Gastrocnemius medialis (tissue), 4 donors: ENCODE data around the gene MRGPRD. TPM values are rescaled to one million over a fixed set of nuclear protein-coding genes. Genes with fewer than 3 reads are reported as not detected.

ENCODE experiments used
- ATAC-seq, 2 donors: fragments of 150-250 bp; one replicate each; pipeline ENCODE4 v1.9.1; 2016
- DNase-seq, 2 donors: peaks; one replicate each; pipeline ENCODE4 v3.0.0-alpha.2; 2019
- H3K27ac ChIP-seq, 4 donors: fragments of 200-600 bp; sonication (generic); 1 replicate in 1 of 4; 2 replicates in 3 of 4; pipeline ENCODE4 v1.5.1; 2016 to 2018; ENCODE audit warnings: mild to moderate bottlenecking in 2 of 4, moderate library complexity in 1 of 4
- H3K27me3 ChIP-seq, 3 donors: fragments of 200-600 bp; sonication (generic) in 2 of 3; 1 replicate in 1 of 3; 2 replicates in 2 of 3; pipeline versions ENCODE4 v1.5.1 to v1.6.0; 2016 to 2019; ENCODE audit warnings: mild to moderate bottlenecking in 1 of 3, moderate library complexity in 1 of 3
- H3K36me3 ChIP-seq, 2 donors: fragments of 200-600 bp; sonication (generic) in 1 of 2; one replicate each; pipeline ENCODE4 v1.5.1; 2017 to 2018
- H3K4me1 ChIP-seq, 2 donors: fragments of 200-600 bp; sonication (generic) in 1 of 2; one replicate each; pipeline ENCODE4 v1.5.1; 2016 to 2017; ENCODE audit warnings: mild to moderate bottlenecking in 2 of 2
- H3K4me3 ChIP-seq, 4 donors: fragments of 200-600 bp; sonication (generic) in 3 of 4; 1 replicate in 1 of 4; 2 replicates in 3 of 4; pipeline ENCODE4 v1.5.1; 2016 to 2019; ENCODE audit warnings: mild to moderate bottlenecking in 2 of 4
- H3K9me3 ChIP-seq, 3 donors: fragments of 200-600 bp; sonication (generic) in 2 of 3; 1 replicate in 1 of 3; 2 replicates in 2 of 3; pipeline ENCODE4 v1.5.1; 2016 to 2019
- POLR2A ChIP-seq, 2 donors: fragments of 450-650 bp; IDR thresholded peaks; one replicate each; pipeline ENCODE4 v1.6.1; 2017; ENCODE audit warnings: antibody characterized with exemption in 2 of 2, mild to moderate bottlenecking in 2 of 2, moderate library complexity in 2 of 2
- in situ Hi-C, 4 donors: fragments of 200-750 bp; cut with MboI; loops; one replicate each; pipeline versions ENCODE4 v1.15.0 to v1.8.0; 2017; ENCODE audit warnings: low sequenced_read_pairs in 4 of 4
- intact Hi-C: fragments of 100-400 bp; cut with DNase I; formaldehyde crosslinking; loops from one replicate; pipeline ENCODE4 v1.15.1; 2023; ENCODE audit warnings: low total_unique reads
- total RNA-seq, 4 donors: library from RNA; depleted of rRNA; stranded (reverse); fragments of >200 nt; gene quantifications; one replicate each; pipeline versions ENCODE4 v1.1.0 to v1.2.3, GENCODE V29; 2016
- TF ChIP-seq, protein P1 (sequence below), 5 experiments: fragments of 450-650 bp in 3 of 5; fragments of 200-600 bp in 2 of 5; sonication (generic) in 2 of 5; IDR thresholded peaks in 4 of 5; conservative IDR thresholded peaks in 1 of 5; 1 replicate in 4 of 5; 2 replicates in 1 of 5; pipeline ENCODE4 v1.5.1; 2016 to 2019; ENCODE audit warnings: antibody characterized with exemption in 5 of 5, mild to moderate bottlenecking in 3 of 5, moderate library complexity in 3 of 5

MRGPRD gene
- total RNA-seq, 4 donors from 2014 or later = not detected

DNA sequence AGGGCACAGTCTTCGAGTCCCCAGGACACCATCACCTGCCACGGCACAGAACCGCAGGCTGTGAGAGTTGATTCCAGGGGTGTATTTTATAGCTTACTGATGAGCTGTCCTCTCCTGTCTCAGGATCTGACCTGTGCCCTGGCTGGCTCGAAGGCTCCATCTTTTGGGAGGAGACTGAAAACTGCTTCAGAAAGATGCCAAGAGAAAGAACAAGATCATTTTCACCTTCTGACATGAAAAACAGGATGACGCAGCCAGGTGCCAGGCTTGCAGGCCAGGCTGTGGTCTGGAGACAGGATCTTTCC lies 2.2 kb downstream of the MRGPRD start:
- H3K27me3 ChIP-seq = no peaks in the 10 kb centered on the region
- H3K27ac ChIP-seq = no peak overlapping the region
- in situ Hi-C loops (no loop called here), intact Hi-C loops (no loop called here)
- no peaks in the 10 kb centered on the region for H3K36me3 ChIP-seq
- H3K4me3 ChIP-seq = no peak overlapping the region
- ATAC-seq = no peak
- H3K9me3 ChIP-seq = no peaks in the 10 kb centered on the region
- no peak for DNase-seq
- TF ChIP-seq POLR2A (IDR thresholded peaks at IDR 0.05) = no peak
- TF ChIP-seq, protein P1, sequence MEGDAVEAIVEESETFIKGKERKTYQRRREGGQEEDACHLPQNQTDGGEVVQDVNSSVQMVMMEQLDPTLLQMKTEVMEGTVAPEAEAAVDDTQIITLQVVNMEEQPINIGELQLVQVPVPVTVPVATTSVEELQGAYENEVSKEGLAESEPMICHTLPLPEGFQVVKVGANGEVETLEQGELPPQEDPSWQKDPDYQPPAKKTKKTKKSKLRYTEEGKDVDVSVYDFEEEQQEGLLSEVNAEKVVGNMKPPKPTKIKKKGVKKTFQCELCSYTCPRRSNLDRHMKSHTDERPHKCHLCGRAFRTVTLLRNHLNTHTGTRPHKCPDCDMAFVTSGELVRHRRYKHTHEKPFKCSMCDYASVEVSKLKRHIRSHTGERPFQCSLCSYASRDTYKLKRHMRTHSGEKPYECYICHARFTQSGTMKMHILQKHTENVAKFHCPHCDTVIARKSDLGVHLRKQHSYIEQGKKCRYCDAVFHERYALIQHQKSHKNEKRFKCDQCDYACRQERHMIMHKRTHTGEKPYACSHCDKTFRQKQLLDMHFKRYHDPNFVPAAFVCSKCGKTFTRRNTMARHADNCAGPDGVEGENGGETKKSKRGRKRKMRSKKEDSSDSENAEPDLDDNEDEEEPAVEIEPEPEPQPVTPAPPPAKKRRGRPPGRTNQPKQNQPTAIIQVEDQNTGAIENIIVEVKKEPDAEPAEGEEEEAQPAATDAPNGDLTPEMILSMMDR (IDR thresholded peaks at IDR 0.05 in 4 of 5, conservative IDR thresholded peaks at IDR 0.05 in 1 of 5) = no peak
- H3K4me1 ChIP-seq = peaks cover 0 to 14% of the 10 kb centered on the region in 2 donors

DNA sequence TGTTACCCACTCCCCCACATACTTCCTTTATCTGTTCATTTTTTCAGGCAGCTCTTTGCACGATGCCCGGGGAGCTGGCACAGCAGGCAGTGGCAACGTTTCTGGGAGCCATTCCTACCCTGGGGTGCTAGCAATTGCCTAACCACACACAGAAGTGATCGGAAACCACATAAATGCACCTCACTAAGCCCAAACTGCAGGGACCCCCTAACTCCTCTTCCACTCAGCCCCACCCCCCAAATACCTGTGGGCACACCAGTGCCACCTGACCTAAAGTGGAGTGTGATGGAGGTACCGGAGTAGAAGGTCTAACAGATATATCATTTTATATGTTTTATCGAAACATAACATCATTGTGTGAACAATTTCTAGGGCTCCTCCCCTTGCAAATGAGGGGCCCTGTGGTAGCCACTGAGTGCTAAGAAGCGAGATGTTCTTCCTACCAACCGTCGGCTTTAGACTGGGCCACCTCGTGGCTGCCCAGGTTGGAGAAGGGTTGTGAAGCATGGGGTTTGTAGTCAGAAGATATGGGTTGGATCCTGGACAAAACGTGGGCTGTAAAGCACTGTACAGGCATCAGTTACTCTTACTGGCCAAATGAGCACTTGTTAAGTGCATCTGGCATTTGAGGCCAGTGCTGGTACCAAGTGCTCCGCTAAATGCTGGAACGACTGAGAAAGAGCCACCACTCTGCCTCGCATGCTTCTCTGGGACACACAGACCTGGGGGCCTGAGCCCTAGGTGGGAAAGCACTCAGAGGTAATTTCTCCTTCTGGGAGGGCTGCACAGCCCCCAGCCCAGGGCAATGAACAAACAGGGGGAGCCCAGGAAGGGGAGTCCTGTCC lies 2.8 kb downstream of the MRGPRD start:
- Histone ChIP-seq H3K4me3 (no peak overlapping the region), H3K4me1 (peaks cover 0 to 14% of the 10 kb centered on the region in 2 donors), H3K27ac (no peak overlapping the region), H3K27me3 (no peaks in the 10 kb centered on the region), H3K36me3 (no peaks in the 10 kb centered on the region), H3K9me3 (no peaks in the 10 kb centered on the region)
- ATAC-seq (no peak), DNase-seq (no peak)
- intact Hi-C loops = no loop called here
- TF ChIP-seq POLR2A (IDR thresholded peaks at IDR 0.05) = no peak
- TF ChIP-seq, protein P1 (IDR thresholded peaks at IDR 0.05 in 4 of 5, conservative IDR thresholded peaks at IDR 0.05 in 1 of 5) = no peak
- in situ Hi-C loops = no loop called here

DNA sequence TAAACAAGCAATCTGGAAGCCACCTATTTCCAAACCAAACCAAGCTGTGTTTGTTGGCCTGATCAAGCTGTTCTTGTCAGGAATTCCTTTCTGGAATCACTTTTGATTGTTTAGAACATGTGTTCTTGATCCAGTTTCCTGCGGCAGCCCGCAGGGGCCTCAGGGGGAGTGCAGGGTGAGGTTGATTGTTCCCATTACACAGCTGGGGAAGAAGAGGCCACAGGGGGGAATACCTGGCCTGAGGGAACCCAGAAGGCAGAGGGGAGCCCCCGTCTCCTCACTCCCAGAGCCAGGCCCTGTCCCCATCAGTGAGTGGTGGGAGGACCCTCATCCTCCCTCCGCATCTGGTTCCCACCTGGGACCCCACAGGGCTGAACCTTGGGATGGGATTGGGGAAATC lies 4.2 kb downstream of the MRGPRD start:
- Histone ChIP-seq H3K9me3 (no peaks in the 10 kb centered on the region), H3K36me3 (no peaks in the 10 kb centered on the region), H3K4me1 (peaks cover 0 to 14% of the 10 kb centered on the region in 2 donors), H3K27me3 (no peaks in the 10 kb centered on the region), H3K4me3 (no peak overlapping the region), H3K27ac (no peak overlapping the region)
- ATAC-seq (no peak), DNase-seq (no peak)
- TF ChIP-seq POLR2A (IDR thresholded peaks at IDR 0.05) = no peak
- TF ChIP-seq, protein P1 (IDR thresholded peaks at IDR 0.05 in 4 of 5, conservative IDR thresholded peaks at IDR 0.05 in 1 of 5) = no peak
- in situ Hi-C loops = no loop called here
- intact Hi-C loops = no loop called here

DNA sequence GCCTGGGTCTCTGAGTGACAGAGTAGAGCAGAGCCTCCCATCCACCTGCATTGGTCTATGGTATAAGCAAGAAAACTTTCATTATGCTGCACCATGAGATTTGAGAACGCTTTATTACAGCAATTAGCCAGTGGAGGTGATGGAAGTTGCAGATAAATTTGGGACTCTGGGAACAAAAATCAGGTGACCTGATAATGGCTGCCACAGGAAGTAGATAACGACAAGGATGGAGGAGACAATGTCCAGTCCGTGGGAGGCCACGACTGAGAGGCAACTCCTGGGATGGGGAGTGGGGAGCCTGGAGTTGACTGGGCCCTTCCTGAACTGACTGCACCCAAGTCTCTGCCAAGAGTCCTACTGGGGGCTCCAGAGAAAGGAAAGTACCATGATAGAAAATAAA lies 4.7 kb downstream of the MRGPRD start:
- TF ChIP-seq, protein P1 (IDR thresholded peaks at IDR 0.05 in 4 of 5, conservative IDR thresholded peaks at IDR 0.05 in 1 of 5) = no peak
- no peak for TF ChIP-seq POLR2A (IDR thresholded peaks at IDR 0.05)
- Histone ChIP-seq H3K4me1 (peaks cover 0 to 14% of the 10 kb centered on the region in 2 donors), H3K27ac (no peak overlapping the region), H3K4me3 (no peak overlapping the region), H3K36me3 (no peaks in the 10 kb centered on the region), H3K9me3 (no peaks in the 10 kb centered on the region), H3K27me3 (no peaks in the 10 kb centered on the region)
- in situ Hi-C loops = no loop called here
- ATAC-seq (no peak), DNase-seq (no peak)
- intact Hi-C loops = no loop called here
